D721Med (cell line): ENCODE measurements around the gene COL25A1.

Experiments used
- DNase-seq: peaks from one replicate; pipeline ENCODE4 v3.0.0; 2011; ENCODE audit warnings: low spot score; ENCODE audit not compliant: insufficient read length
- FAIRE-seq: peaks from 2 replicates; lab custom pipeline; 2011; peaks lifted over from hg19 to GRCh38; lab: Jason Lieb, UNC
- CTCF ChIP-seq: IDR thresholded peaks from 2 replicates; pipeline ENCODE4 v1.5.1; 2012; ENCODE audit warnings: mild to moderate bottlenecking, control low read depth; ENCODE audit not compliant: insufficient read depth; ENCODE audit errors: missing control alignments

COL25A1 gene

GRCh38 chr4:109303140-109303496, 660 bp upstream of the COL25A1 start:
- FAIRE-seq, result no peak
- no peak for TF ChIP-seq CTCF
- no peak for DNase-seq

- DNase-seq, result no peak
- no peak for FAIRE-seq
- TF ChIP-seq CTCF, result no peak
Measured at GRCh38 chr4:109301651-109302360, 652 bp downstream of the COL25A1 start.

- no peak for FAIRE-seq
- peak; percentile 65 for TF ChIP-seq CTCF
- DNase-seq, result no peak
Measured at GRCh38 chr4:109298279-109299010, 4.0 kb downstream of the COL25A1 start.

GRCh38 chr4:109296527-109296926, 5.9 kb downstream of the COL25A1 start:
- FAIRE-seq (no peak), DNase-seq (no peak)
- no peak for TF ChIP-seq CTCF

GRCh38 chr4:109295081-109295480, 7.4 kb downstream of the COL25A1 start:
- no peak for TF ChIP-seq CTCF
- DNase-seq, result no peak
- FAIRE-seq, result no peak

GRCh38 chr4:109294468-109295020, 7.9 kb downstream of the COL25A1 start:
- no peak for DNase-seq
- TF ChIP-seq CTCF, result no peak
- no peak for FAIRE-seq

- no peak for FAIRE-seq
- TF ChIP-seq CTCF, result peak; percentile 31
- DNase-seq, result no peak
Measured at GRCh38 chr4:109294006-109294405, 8.5 kb downstream of the COL25A1 start.
